Stimulated activated memory B cell treated with anti-CD40 and anti-IgM and Interleukin-4, amounts not matched to agents 10 μg/mL and 1 μg/mL and 100 μg/mL, for 72 hours (primary cell): ENCODE measurements around the gene HOXD13.

ENCODE experiments used
- ATAC-seq: fragments of 150-1000 bp; cut with Tn5 transposase; 2 replicates; pipeline ENCODE4 v1.10.0; 2021
- H3K27ac Mint-ChIP-seq: one replicate; pipeline ENCODE4 v1.8.0; 2022; ENCODE audit warnings: mild to moderate bottlenecking, mixed read lengths
- H3K27me3 Mint-ChIP-seq: one replicate; pipeline ENCODE4 v1.8.0; 2022; ENCODE audit warnings: mixed read lengths
- H3K36me3 Mint-ChIP-seq: one replicate; pipeline ENCODE4 v1.8.0; 2022; ENCODE audit warnings: mixed read lengths
- H3K4me1 Mint-ChIP-seq: one replicate; pipeline ENCODE4 v1.8.0; 2022; ENCODE audit warnings: mixed read lengths
- H3K4me3 Mint-ChIP-seq: one replicate; pipeline ENCODE4 v1.8.0; 2022; ENCODE audit warnings: mild to moderate bottlenecking, moderate library complexity, mixed read lengths
- H3K9me3 Mint-ChIP-seq: one replicate; pipeline ENCODE4 v1.8.0; 2022; ENCODE audit warnings: mixed read lengths

HOXD13 gene

GRCh38 chr2:176097820-176098365 lies 5.4 kb downstream of the HOXD13 start:
- H3K27ac Mint-ChIP-seq, result no peak overlapping the region
- H3K4me1 Mint-ChIP-seq, result peaks cover 17% of the 10 kb centered on the region
- H3K36me3 Mint-ChIP-seq, result no peaks in the 10 kb centered on the region
- no peak for ATAC-seq
- peak overlapping the region; percentile 73 for H3K4me3 Mint-ChIP-seq
- no peaks in the 10 kb centered on the region for H3K9me3 Mint-ChIP-seq
- H3K27me3 Mint-ChIP-seq, result peaks cover 92% of the 10 kb centered on the region

- Mint-ChIP-seq H3K4me1 (peaks cover 17% of the 10 kb centered on the region), H3K27ac (no peak overlapping the region), H3K36me3 (no peaks in the 10 kb centered on the region), H3K27me3 (peaks cover 92% of the 10 kb centered on the region), H3K9me3 (no peaks in the 10 kb centered on the region), H3K4me3 (no peak overlapping the region)
- ATAC-seq, result no peak
Measured at GRCh38 chr2:176098366-176099158, 6.0 kb downstream of the HOXD13 start.

GRCh38 chr2:176099159-176099727 lies 6.7 kb downstream of the HOXD13 start:
- Mint-ChIP-seq H3K4me3 (no peak overlapping the region), H3K9me3 (no peaks in the 10 kb centered on the region), H3K27me3 (peaks cover 92% of the 10 kb centered on the region), H3K4me1 (peaks cover 17% of the 10 kb centered on the region), H3K36me3 (no peaks in the 10 kb centered on the region), H3K27ac (no peak overlapping the region)
- ATAC-seq, result no peak

GRCh38 chr2:176099728-176100546 lies 7.4 kb downstream of the HOXD13 start, which contains the start of gene HOXD12:
Gene HOXD12 (plus strand): TSS chr2:176099795. CDS start chr2:176099802, 7 bp downstream.
- no peak within 1 kb of the TSS for H3K27ac Mint-ChIP-seq
- no peaks in the 10 kb centered on the region for H3K9me3 Mint-ChIP-seq
- peaks cover 92% of the 10 kb centered on the region for H3K27me3 Mint-ChIP-seq
- ATAC-seq, result no peak
- no peak within 1 kb of the TSS for H3K4me3 Mint-ChIP-seq
- H3K4me1 Mint-ChIP-seq, result peaks cover 17% of the 10 kb centered on the region
- no peaks in the 10 kb centered on the region for H3K36me3 Mint-ChIP-seq

GRCh38 chr2:176100547-176101140 lies 8.1 kb downstream of the HOXD13 start:
- Mint-ChIP-seq H3K4me3 (no peak overlapping the region), H3K36me3 (no peaks in the 10 kb centered on the region)

GRCh38 chr2:176101216-176101830 lies 8.8 kb downstream of the HOXD13 start:
- Mint-ChIP-seq H3K4me1 (peaks cover 23% of the 10 kb centered on the region), H3K36me3 (no peaks in the 10 kb centered on the region), H3K9me3 (peaks cover 4% of the 10 kb centered on the region), H3K4me3 (no peak overlapping the region), H3K27ac (no peak overlapping the region), H3K27me3 (peaks cover 97% of the 10 kb centered on the region)
- ATAC-seq, result no peak

More at GRCh38 chr2:176100547-176101140, 8.1 kb downstream of the HOXD13 start:
- Mint-ChIP-seq H3K27me3 (peaks cover 92% of the 10 kb centered on the region), H3K27ac (no peak overlapping the region), H3K9me3 (no peaks in the 10 kb centered on the region), H3K4me1 (peaks cover 17% of the 10 kb centered on the region)
- no peak for ATAC-seq

GRCh38 chr2:176101842-176102241 lies 9.3 kb downstream of the HOXD13 start:
- no peak for ATAC-seq
- Mint-ChIP-seq H3K27ac (no peak overlapping the region), H3K4me3 (no peak overlapping the region), H3K4me1 (peaks cover 19% of the 10 kb centered on the region), H3K36me3 (no peaks in the 10 kb centered on the region), H3K27me3 (peaks cover 96% of the 10 kb centered on the region), H3K9me3 (peaks cover 4% of the 10 kb centered on the region)

- H3K4me1 Mint-ChIP-seq, result peaks cover 14% of the 10 kb centered on the region
Measured at GRCh38 chr2:176102309-176102866, 9.9 kb downstream of the HOXD13 start.

GRCh38 chr2:176103194-176103593 lies 10.7 kb downstream of the HOXD13 start:
- H3K4me1 Mint-ChIP-seq, result peaks cover 8% of the 10 kb centered on the region
- ATAC-seq, result no peak
- H3K9me3 Mint-ChIP-seq, result peaks cover 4% of the 10 kb centered on the region
- no peaks in the 10 kb centered on the region for H3K36me3 Mint-ChIP-seq
- H3K27me3 Mint-ChIP-seq, result peaks cover 83% of the 10 kb centered on the region
- no peak overlapping the region for H3K4me3 Mint-ChIP-seq
- no peak overlapping the region for H3K27ac Mint-ChIP-seq

More at GRCh38 chr2:176102309-176102866, 9.9 kb downstream of the HOXD13 start:
- no peak for ATAC-seq
- H3K27ac Mint-ChIP-seq, result no peak overlapping the region
- peaks cover 4% of the 10 kb centered on the region for H3K9me3 Mint-ChIP-seq
- H3K36me3 Mint-ChIP-seq, result no peaks in the 10 kb centered on the region
- H3K27me3 Mint-ChIP-seq, result peaks cover 91% of the 10 kb centered on the region
- no peak overlapping the region for H3K4me3 Mint-ChIP-seq

- Mint-ChIP-seq H3K4me1 (peaks cover 8% of the 10 kb centered on the region), H3K9me3 (peaks cover 4% of the 10 kb centered on the region), H3K27ac (no peak overlapping the region), H3K36me3 (no peaks in the 10 kb centered on the region), H3K27me3 (peaks cover 80% of the 10 kb centered on the region), H3K4me3 (no peak overlapping the region)
- no peak for ATAC-seq
Measured at GRCh38 chr2:176103742-176104315, 11.3 kb downstream of the HOXD13 start.

GRCh38 chr2:176104316-176105077 lies 12.0 kb downstream of the HOXD13 start:
- peaks cover 8% of the 10 kb centered on the region for H3K4me1 Mint-ChIP-seq

GRCh38 chr2:176105078-176105729 lies 12.7 kb downstream of the HOXD13 start:
- H3K4me3 Mint-ChIP-seq, result no peak overlapping the region
- H3K9me3 Mint-ChIP-seq, result peaks cover 4% of the 10 kb centered on the region
- ATAC-seq, result no peak
- peaks cover 79% of the 10 kb centered on the region for H3K27me3 Mint-ChIP-seq
- no peaks in the 10 kb centered on the region for H3K36me3 Mint-ChIP-seq
- no peak overlapping the region for H3K27ac Mint-ChIP-seq
- H3K4me1 Mint-ChIP-seq, result peaks cover 8% of the 10 kb centered on the region

More at GRCh38 chr2:176104316-176105077, 12.0 kb downstream of the HOXD13 start:
- ATAC-seq, result no peak
- H3K36me3 Mint-ChIP-seq, result no peaks in the 10 kb centered on the region
- no peak overlapping the region for H3K4me3 Mint-ChIP-seq
- peaks cover 80% of the 10 kb centered on the region for H3K27me3 Mint-ChIP-seq
- no peak overlapping the region for H3K27ac Mint-ChIP-seq
- H3K9me3 Mint-ChIP-seq, result peaks cover 4% of the 10 kb centered on the region
